K562 (cell line): Measurements from ENCODE around the gene TPX2. TPM values are rescaled to one million over a fixed set of nuclear protein-coding genes. Genes with fewer than 3 reads are reported as not detected.
A peak's percentile ranks its signal among the peaks of the same experiment; 100 is the strongest.

Experiments
- ARID1B ChIP-seq: fragments of 450-650 bp; IDR thresholded peaks from 2 replicates; pipeline ENCODE4 v1.6.1; 2016; ENCODE audit warnings: antibody characterized with exemption, mild to moderate bottlenecking, inconsistent platforms
- BRD9 ChIP-seq: fragments of 450-650 bp; IDR thresholded peaks from 2 replicates; pipeline ENCODE4 v1.6.1; 2018; ENCODE audit warnings: low read depth; ENCODE audit not compliant: partially characterized antibody
- CBFA2T2 ChIP-seq: fragments of 450-650 bp; conservative IDR thresholded peaks from 2 replicates; pipeline ENCODE4 v1.6.1; 2017; ENCODE audit warnings: mild to moderate bottlenecking
- CBX2 ChIP-seq: fragments of 200-600 bp; sonication (generic); IDR thresholded peaks from one replicate; pipeline ENCODE4 v1.6.1; 2012; ENCODE audit warnings: mild to moderate bottlenecking, low read length, inconsistent platforms; ENCODE audit not compliant: insufficient read depth, poor library complexity, severe bottlenecking
- DACH1 ChIP-seq: fragments of 450-650 bp; IDR thresholded peaks from 2 replicates; pipeline ENCODE4 v1.6.1; 2018; ENCODE audit not compliant: partially characterized antibody
- HCFC1 ChIP-seq: IDR thresholded peaks from 2 replicates; pipeline ENCODE4 v1.6.1; 2012; ENCODE audit warnings: low read depth, low read length, improper control_type of control experiment
- HDAC2 ChIP-seq: fragments of 450-650 bp; IDR thresholded peaks from 2 replicates; pipeline ENCODE4 v1.6.1; 2016; ENCODE audit warnings: mild to moderate bottlenecking
- MBD1 ChIP-seq: fragments of 250-450 bp; sonication (Bioruptor Pico); IDR thresholded peaks from 2 replicates; pipeline ENCODE4 v1.8.0; 2022; ENCODE audit warnings: inconsistent platforms
- NCOR1 ChIP-seq: fragments of 450-650 bp; IDR thresholded peaks from 2 replicates; pipeline ENCODE4 v1.6.1; 2016; ENCODE audit warnings: mild to moderate bottlenecking, moderate library complexity
- NR2C1 ChIP-seq, 2 experiments: fragments of 450-650 bp; IDR thresholded peaks; 2 replicates each; pipeline ENCODE4 v1.6.1; 2017; ENCODE audit warnings: mild to moderate bottlenecking in 2 of 2, antibody characterized with exemption in 1 of 2, inconsistent platforms in 1 of 2, missing compliant biosample characterization in 1 of 2, missing genetic modification characterization in 1 of 2
- PYGO2 ChIP-seq: fragments of 450-650 bp; IDR thresholded peaks from 2 replicates; pipeline ENCODE4 v1.6.1; 2016; ENCODE audit warnings: mild to moderate bottlenecking, missing genetic modification characterization, moderate library complexity, missing compliant biosample characterization
- RCOR1 ChIP-seq, 2 experiments: IDR thresholded peaks; 2 replicates each; pipeline ENCODE4 v1.6.1; 2012; ENCODE audit warnings: low read depth in 2 of 2, low read length in 2 of 2, borderline replicate concordance in 1 of 2, improper control_type of control experiment in 1 of 2
- SMC3 ChIP-seq: conservative IDR thresholded peaks from 2 replicates; pipeline ENCODE4 v1.6.1; 2011; ENCODE audit warnings: low read depth, low read length, improper control_type of control experiment; ENCODE audit not compliant: insufficient read depth
- TCF3 ChIP-seq: sonication (generic); formaldehyde crosslinking; IDR thresholded peaks from 2 replicates; pipeline ENCODE4 v1.4.0; 2020; ENCODE audit warnings: mild to moderate bottlenecking, missing genetic modification reagents
- ZKSCAN3 ChIP-seq: fragments of 250-450 bp; sonication (Bioruptor Pico); IDR thresholded peaks from 2 replicates; pipeline ENCODE4 v1.4.0; 2020
- ZNF165 ChIP-seq: fragments of 250-450 bp; sonication (Bioruptor Pico); IDR thresholded peaks from 2 replicates; pipeline ENCODE4 v1.4.0; 2020; ENCODE audit warnings: borderline replicate concordance
- ZNF184 ChIP-seq: sonication (generic); formaldehyde crosslinking; IDR thresholded peaks from 2 replicates; pipeline ENCODE4 v1.5.0; 2020; ENCODE audit warnings: missing genetic modification reagents
- ZNF583 ChIP-seq: fragments of 250-450 bp; sonication (Bioruptor Pico); IDR thresholded peaks from 2 replicates; pipeline ENCODE4 v1.4.0; 2020
- ZNF695 ChIP-seq: fragments of 450-650 bp; formaldehyde crosslinking; IDR thresholded peaks from 2 replicates; pipeline ENCODE4 v1.4.0; 2020; ENCODE audit warnings: mild to moderate bottlenecking, moderate library complexity
- polyA plus RNA-seq, 8 experiments: library from polyadenylated mRNA; depleted of rRNA in 4 of 8; stranded (reverse) in 5 of 8; unstranded in 3 of 8; fragments of >200 nt; fragmentation: Nextera tagmentation in 2 of 8; fragmentation: Illumina TruSeq in 1 of 8; extraction: Ambion mirVana in 2 of 8; extraction: Trizol in 1 of 8; gene quantifications; 2 replicates each; pipeline versions ENCODE4 v1.2.1 to v1.2.3, GENCODE V29; 2011 to 2014; ENCODE audit warnings: inconsistent platforms in 1 of 8, missing spikeins in 1 of 8
- total RNA-seq, 7 experiments: library from RNA; depleted of rRNA in 6 of 7; stranded (reverse); fragments of >200 nt in 6 of 7; fragmentation: Illumina TruSeq in 2 of 7; extraction: Trizol in 2 of 7; gene quantifications; 2 replicates each; pipeline versions ENCODE4 v1.2.1 to v1.2.3, GENCODE V29; 2011 to 2021; ENCODE audit warnings: low replicate concordance in 1 of 7
- TF ChIP-seq, protein P1 (sequence below): fragments of 250-450 bp; sonication (Bioruptor Pico); IDR thresholded peaks from 2 replicates; pipeline ENCODE4 v1.6.1; 2021; ENCODE audit warnings: mild to moderate bottlenecking
- TF ChIP-seq, protein P2 (sequence below): sonication (generic); formaldehyde crosslinking; IDR thresholded peaks from 2 replicates; pipeline ENCODE4 v1.8.1; 2023; ENCODE audit warnings: mild to moderate bottlenecking, missing genetic modification reagents
- TF ChIP-seq, protein P3 (sequence below): fragments of 450-650 bp; formaldehyde crosslinking; conservative IDR thresholded peaks from 2 replicates; pipeline ENCODE4 v1.4.0; 2022; ENCODE audit warnings: mild to moderate bottlenecking, missing genetic modification characterization

TPX2 gene
- total and polyA plus RNA-seq, 9 of the 15 experiments (the other 6 are each of a cell fraction or from before 2014, with no cell fraction given), result 48.0 to 241 (median 133) TPM

DNA sequence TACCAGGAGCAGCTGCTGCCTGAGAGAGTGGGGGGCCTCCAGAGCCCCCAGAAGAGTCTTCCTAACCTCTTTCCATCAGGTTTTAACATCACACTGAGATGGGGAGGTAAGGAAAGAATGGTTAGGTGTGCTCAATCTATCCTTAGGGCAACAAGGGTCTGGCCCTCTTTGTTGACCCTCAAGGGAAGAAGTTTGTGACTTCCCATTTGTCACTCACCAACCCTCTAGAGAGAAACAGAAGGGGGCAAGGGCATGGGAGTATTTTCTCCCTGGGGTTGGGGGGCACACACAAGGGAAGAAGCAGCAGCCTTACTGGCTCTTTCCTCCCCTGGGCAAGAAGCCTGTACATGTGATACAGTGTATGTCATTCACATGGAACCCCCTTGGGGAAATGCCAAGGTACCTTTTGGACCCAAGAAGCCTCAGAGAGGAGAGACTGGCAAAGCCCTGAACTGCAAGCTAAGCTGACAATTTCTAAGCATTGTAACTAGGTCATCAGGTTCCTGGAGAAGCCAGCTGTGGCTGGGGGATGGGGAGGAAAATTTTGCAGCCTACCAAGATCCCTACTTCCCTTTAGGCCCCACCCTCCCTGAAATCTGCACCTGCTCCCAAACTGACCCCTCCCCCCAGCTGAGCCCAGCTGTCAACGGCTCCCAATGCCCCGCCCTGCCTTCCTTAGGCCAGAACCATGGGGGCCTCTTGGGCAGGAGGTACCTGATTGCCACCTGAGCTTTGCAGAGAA is 30.9 kb upstream of the TPX2 start (continued):
- TF ChIP-seq MBD1 (CRISPR knock-in tag), result no peak
- TF ChIP-seq NCOR1, result peak; percentile 47
- TF ChIP-seq, protein P1, sequence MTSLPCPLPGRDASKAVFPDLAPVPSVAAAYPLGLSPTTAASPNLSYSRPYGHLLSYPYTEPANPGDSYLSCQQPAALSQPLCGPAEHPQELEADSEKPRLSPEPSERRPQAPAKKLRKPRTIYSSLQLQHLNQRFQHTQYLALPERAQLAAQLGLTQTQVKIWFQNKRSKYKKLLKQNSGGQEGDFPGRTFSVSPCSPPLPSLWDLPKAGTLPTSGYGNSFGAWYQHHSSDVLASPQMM (CRISPR knock-in tag), result no peak
- no peak for TF ChIP-seq ZKSCAN3 (CRISPR knock-in tag)
- TF ChIP-seq TCF3, result peak; percentile 39
- peak; percentile 78 for TF ChIP-seq DACH1
- TF ChIP-seq, protein P2, sequence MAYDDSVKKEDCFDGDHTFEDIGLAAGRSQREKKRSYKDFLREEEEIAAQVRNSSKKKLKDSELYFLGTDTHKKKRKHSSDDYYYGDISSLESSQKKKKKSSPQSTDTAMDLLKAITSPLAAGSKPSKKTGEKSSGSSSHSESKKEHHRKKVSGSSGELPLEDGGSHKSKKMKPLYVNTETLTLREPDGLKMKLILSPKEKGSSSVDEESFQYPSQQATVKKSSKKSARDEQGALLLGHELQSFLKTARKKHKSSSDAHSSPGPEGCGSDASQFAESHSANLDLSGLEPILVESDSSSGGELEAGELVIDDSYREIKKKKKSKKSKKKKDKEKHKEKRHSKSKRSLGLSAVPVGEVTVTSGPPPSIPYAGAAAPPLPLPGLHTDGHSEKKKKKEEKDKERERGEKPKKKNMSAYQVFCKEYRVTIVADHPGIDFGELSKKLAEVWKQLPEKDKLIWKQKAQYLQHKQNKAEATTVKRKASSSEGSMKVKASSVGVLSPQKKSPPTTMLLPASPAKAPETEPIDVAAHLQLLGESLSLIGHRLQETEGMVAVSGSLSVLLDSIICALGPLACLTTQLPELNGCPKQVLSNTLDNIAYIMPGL (CRISPR knock-in tag), result no peak
- TF ChIP-seq PYGO2 (tag), result no peak
- TF ChIP-seq HCFC1, result no peak
- TF ChIP-seq, protein P3, sequence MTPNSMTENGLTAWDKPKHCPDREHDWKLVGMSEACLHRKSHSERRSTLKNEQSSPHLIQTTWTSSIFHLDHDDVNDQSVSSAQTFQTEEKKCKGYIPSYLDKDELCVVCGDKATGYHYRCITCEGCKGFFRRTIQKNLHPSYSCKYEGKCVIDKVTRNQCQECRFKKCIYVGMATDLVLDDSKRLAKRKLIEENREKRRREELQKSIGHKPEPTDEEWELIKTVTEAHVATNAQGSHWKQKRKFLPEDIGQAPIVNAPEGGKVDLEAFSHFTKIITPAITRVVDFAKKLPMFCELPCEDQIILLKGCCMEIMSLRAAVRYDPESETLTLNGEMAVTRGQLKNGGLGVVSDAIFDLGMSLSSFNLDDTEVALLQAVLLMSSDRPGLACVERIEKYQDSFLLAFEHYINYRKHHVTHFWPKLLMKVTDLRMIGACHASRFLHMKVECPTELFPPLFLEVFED (CRISPR knock-in tag), result no peak
- TF ChIP-seq ZNF583, result 0 out of 2 replicates have a peak, but pooled peaks have one; percentile 38
- no peak for TF ChIP-seq ZNF184
- no peak for TF ChIP-seq BRD9
- TF ChIP-seq SMC3, result no peak
- no peak for TF ChIP-seq NR2C1 (IDR thresholded peaks at IDR 0.05)
- no peak for TF ChIP-seq NR2C1 (tag; IDR thresholded peaks at IDR 0.05)
- no peak for TF ChIP-seq ZNF695 (CRISPR knock-in tag)
- no peak for TF ChIP-seq ZNF165 (CRISPR knock-in tag)
- TF ChIP-seq HDAC2, result peak; percentile 44; the same call in 1 of the 2 replicates
- no peak for TF ChIP-seq CBX2
- peak in 1 of 2 experiments; percentile 62; a peak in 2 of 4 replicates for TF ChIP-seq RCOR1 (IDR thresholded peaks at IDR 0.05; ENCODE audit: borderline replicate concordance in 1 of 2, low read depth in 2 of 2, low read length in 2 of 2)
- TF ChIP-seq CBFA2T2, result peak; percentile 77; the same call in 1 of the 2 replicates
- peak; percentile 46; the same call in 1 of the 2 replicates for TF ChIP-seq ARID1B
